ENCODE measurements around the gene PAXX. TPM values are rescaled to one million over a fixed set of nuclear protein-coding genes. Genes with fewer than 3 reads are reported as not detected.

PAXX gene
- total RNA-seq, 1 experiment from 2014 or later, result 64.0 TPM

DNA sequence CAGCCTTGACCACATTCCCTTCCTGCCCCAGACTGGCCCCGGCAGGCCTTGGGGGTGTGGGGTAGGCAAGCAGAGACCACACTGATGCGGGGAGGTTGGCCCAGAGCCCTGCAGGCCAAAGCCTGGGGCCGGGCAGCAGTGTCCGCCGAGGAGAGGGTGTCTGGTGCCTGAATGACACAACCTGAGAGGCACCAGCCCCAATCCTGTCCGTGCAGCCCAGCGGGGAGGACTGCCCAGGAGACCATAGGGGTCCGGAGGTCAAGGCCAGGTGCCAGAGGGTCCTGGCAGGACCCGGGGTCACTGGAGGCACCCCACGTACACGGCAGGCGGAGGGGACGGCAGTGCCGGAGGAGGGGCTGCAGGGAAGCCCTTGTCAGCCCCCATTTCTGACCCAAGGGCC is 20.5 kb upstream of the PAXX start:
- H3K27me3 ChIP-seq (ENCODE audit: control insufficient read depth, insufficient read depth, low read length), result no peaks in the 10 kb centered on the region
- no TSS peak for BruUV-seq (replicated peaks)
- H3K36me3 ChIP-seq (ENCODE audit: control insufficient read depth, insufficient read depth, low read length), result no peaks in the 10 kb centered on the region
- H3K4me1 ChIP-seq (ENCODE audit: control insufficient read depth, insufficient read depth, low read length), result no peaks in the 10 kb centered on the region
- H3K4me3 ChIP-seq (ENCODE audit: low read depth in 2 of 2, low read length in 2 of 2), result no peak overlapping the region
- intact Hi-C loops (cut with micrococcal nuclease; ENCODE audit: unreplicated experiment), result no loop called here
- H3K9me3 ChIP-seq (ENCODE audit: control insufficient read depth, insufficient read depth, low read depth, low read length), result no peaks in the 10 kb centered on the region
- no peak for ATAC-seq
- no peak for DNase-seq (ENCODE audit: low read depth, low spot score)
- no peak overlapping the region for H3K27ac ChIP-seq (ENCODE audit: low read length)
- CTCF ChIA-PET, result no interaction called here
- TF ChIP-seq POLR2AphosphoS5 (IDR thresholded peaks at IDR 0.05; ENCODE audit: low read depth, low read length), result no peak
- TF ChIP-seq SIN3A (IDR thresholded peaks at IDR 0.05; ENCODE audit: borderline replicate concordance, insufficient read depth, low read depth, low read length), result no peak
- no peak for TF ChIP-seq TCF7L2 (IDR thresholded peaks at IDR 0.05; ENCODE audit: low read depth, low read length)
- TF ChIP-seq, protein P1, sequence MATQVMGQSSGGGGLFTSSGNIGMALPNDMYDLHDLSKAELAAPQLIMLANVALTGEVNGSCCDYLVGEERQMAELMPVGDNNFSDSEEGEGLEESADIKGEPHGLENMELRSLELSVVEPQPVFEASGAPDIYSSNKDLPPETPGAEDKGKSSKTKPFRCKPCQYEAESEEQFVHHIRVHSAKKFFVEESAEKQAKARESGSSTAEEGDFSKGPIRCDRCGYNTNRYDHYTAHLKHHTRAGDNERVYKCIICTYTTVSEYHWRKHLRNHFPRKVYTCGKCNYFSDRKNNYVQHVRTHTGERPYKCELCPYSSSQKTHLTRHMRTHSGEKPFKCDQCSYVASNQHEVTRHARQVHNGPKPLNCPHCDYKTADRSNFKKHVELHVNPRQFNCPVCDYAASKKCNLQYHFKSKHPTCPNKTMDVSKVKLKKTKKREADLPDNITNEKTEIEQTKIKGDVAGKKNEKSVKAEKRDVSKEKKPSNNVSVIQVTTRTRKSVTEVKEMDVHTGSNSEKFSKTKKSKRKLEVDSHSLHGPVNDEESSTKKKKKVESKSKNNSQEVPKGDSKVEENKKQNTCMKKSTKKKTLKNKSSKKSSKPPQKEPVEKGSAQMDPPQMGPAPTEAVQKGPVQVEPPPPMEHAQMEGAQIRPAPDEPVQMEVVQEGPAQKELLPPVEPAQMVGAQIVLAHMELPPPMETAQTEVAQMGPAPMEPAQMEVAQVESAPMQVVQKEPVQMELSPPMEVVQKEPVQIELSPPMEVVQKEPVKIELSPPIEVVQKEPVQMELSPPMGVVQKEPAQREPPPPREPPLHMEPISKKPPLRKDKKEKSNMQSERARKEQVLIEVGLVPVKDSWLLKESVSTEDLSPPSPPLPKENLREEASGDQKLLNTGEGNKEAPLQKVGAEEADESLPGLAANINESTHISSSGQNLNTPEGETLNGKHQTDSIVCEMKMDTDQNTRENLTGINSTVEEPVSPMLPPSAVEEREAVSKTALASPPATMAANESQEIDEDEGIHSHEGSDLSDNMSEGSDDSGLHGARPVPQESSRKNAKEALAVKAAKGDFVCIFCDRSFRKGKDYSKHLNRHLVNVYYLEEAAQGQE (IDR thresholded peaks at IDR 0.05; ENCODE audit: insufficient read depth in 1 of 2, low read depth in 2 of 2, low read length in 1 of 2), result no peak
- TF ChIP-seq, protein P2, sequence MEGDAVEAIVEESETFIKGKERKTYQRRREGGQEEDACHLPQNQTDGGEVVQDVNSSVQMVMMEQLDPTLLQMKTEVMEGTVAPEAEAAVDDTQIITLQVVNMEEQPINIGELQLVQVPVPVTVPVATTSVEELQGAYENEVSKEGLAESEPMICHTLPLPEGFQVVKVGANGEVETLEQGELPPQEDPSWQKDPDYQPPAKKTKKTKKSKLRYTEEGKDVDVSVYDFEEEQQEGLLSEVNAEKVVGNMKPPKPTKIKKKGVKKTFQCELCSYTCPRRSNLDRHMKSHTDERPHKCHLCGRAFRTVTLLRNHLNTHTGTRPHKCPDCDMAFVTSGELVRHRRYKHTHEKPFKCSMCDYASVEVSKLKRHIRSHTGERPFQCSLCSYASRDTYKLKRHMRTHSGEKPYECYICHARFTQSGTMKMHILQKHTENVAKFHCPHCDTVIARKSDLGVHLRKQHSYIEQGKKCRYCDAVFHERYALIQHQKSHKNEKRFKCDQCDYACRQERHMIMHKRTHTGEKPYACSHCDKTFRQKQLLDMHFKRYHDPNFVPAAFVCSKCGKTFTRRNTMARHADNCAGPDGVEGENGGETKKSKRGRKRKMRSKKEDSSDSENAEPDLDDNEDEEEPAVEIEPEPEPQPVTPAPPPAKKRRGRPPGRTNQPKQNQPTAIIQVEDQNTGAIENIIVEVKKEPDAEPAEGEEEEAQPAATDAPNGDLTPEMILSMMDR (IDR thresholded peaks at IDR 0.05), result no peak
- in situ Hi-C loops (cut with HindIII; ENCODE audit: low pct_unique_long_range_greater_than_20kb, low sequenced_read_pairs), result no loop called here
- POLR2A ChIA-PET, result no interaction called here

DNA sequence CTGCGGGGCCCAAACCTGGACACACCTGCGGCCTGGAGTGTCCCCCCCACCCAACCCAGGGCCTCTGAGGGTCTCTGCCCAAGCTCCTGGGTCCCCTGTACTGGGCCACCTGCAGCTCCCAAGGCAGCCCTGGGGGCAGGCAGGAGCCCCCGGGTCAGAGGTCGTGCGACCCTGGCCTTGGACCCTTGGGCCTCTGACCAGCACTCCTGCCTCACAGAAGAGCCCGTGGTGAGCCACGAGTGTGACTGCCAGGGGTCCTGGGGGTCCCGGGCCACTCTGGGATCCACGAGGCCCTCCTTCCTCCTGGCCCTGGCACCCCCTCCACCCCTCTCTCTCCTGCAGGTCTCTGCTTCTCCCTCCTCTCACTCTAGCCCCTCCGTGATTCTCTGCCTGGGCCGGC is 19.9 kb upstream of the PAXX start:
- no peaks in the 10 kb centered on the region for H3K4me1 ChIP-seq (ENCODE audit: control insufficient read depth, insufficient read depth, low read length)
- no peak for ATAC-seq
- POLR2A ChIA-PET, result no interaction called here
- no peaks in the 10 kb centered on the region for H3K9me3 ChIP-seq (ENCODE audit: control insufficient read depth, insufficient read depth, low read depth, low read length)
- CTCF ChIA-PET, result no interaction called here
- in situ Hi-C loops (cut with HindIII; ENCODE audit: low pct_unique_long_range_greater_than_20kb, low sequenced_read_pairs), result no loop called here
- H3K4me3 ChIP-seq (ENCODE audit: low read depth in 2 of 2, low read length in 2 of 2), result no peak overlapping the region
- no peaks in the 10 kb centered on the region for H3K36me3 ChIP-seq (ENCODE audit: control insufficient read depth, insufficient read depth, low read length)
- no TSS peak for BruUV-seq (replicated peaks)
- H3K27ac ChIP-seq (ENCODE audit: low read length), result no peak overlapping the region
- intact Hi-C loops (cut with micrococcal nuclease; ENCODE audit: unreplicated experiment), result no loop called here
- no peaks in the 10 kb centered on the region for H3K27me3 ChIP-seq (ENCODE audit: control insufficient read depth, insufficient read depth, low read length)
- TF ChIP-seq SIN3A (IDR thresholded peaks at IDR 0.05; ENCODE audit: borderline replicate concordance, insufficient read depth, low read depth, low read length) (no peak), TCF7L2 (IDR thresholded peaks at IDR 0.05; ENCODE audit: low read depth, low read length) (no peak), POLR2AphosphoS5 (IDR thresholded peaks at IDR 0.05; ENCODE audit: low read depth, low read length) (no peak)
- TF ChIP-seq, protein P1 (IDR thresholded peaks at IDR 0.05; ENCODE audit: insufficient read depth in 1 of 2, low read depth in 2 of 2, low read length in 1 of 2), result no peak
- TF ChIP-seq, protein P2 (IDR thresholded peaks at IDR 0.05), result no peak
- no peak for DNase-seq (ENCODE audit: low read depth, low spot score)

Data from Panc1 (cell line).